Measurements from ENCODE around the gene RGS5.

GRCh38 chr1:163174524-163175437 is 27.9 kb downstream of the RGS5 start:
- TF ChIP-seq, protein P1, sequence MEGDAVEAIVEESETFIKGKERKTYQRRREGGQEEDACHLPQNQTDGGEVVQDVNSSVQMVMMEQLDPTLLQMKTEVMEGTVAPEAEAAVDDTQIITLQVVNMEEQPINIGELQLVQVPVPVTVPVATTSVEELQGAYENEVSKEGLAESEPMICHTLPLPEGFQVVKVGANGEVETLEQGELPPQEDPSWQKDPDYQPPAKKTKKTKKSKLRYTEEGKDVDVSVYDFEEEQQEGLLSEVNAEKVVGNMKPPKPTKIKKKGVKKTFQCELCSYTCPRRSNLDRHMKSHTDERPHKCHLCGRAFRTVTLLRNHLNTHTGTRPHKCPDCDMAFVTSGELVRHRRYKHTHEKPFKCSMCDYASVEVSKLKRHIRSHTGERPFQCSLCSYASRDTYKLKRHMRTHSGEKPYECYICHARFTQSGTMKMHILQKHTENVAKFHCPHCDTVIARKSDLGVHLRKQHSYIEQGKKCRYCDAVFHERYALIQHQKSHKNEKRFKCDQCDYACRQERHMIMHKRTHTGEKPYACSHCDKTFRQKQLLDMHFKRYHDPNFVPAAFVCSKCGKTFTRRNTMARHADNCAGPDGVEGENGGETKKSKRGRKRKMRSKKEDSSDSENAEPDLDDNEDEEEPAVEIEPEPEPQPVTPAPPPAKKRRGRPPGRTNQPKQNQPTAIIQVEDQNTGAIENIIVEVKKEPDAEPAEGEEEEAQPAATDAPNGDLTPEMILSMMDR (IDR thresholded peaks at IDR 0.05), result peak; percentile 98
- no peak for TF ChIP-seq ZFX (IDR thresholded peaks at IDR 0.05; ENCODE audit: borderline replicate concordance)

Measured in 22Rv1 (cell line).